Amygdala (tissue), 56 donors: ENCODE measurements around the gene TNS3.
"Not testable (repeated sequence)": the region's sequence is repeated elsewhere in the genome, so short reads cannot be mapped to it uniquely, and the experiment has no call there.

Source experiments
- DNase-seq, 56 donors: peaks; one replicate each; lab custom pipeline; 2025; lab: John Stamatoyannopoulos, UW

Gene TNS3

GRCh38 chr7:47262160-47262559 lies 319.8 kb downstream of the TNS3 start:
- DNase-seq, result not testable (repeated sequence)

GRCh38 chr7:47260270-47260669 lies 321.6 kb downstream of the TNS3 start:
- no peak for DNase-seq

- no peak for DNase-seq
Observed at GRCh38 chr7:47259682-47260081, 322.2 kb downstream of the TNS3 start.

GRCh38 chr7:47258798-47259197 lies 323.1 kb downstream of the TNS3 start:
- DNase-seq, result no peak

- DNase-seq, result no peak
Observed at GRCh38 chr7:47256016-47256415, 325.9 kb downstream of the TNS3 start.

- DNase-seq, result no peak
Observed at GRCh38 chr7:47255441-47255840, 326.5 kb downstream of the TNS3 start.

GRCh38 chr7:47255007-47255406 lies 326.9 kb downstream of the TNS3 start:
- DNase-seq, result no peak

GRCh38 chr7:47254081-47254977 lies 327.6 kb downstream of the TNS3 start:
- DNase-seq, result peak in 43 of 56 donors; percentile 13 to 75 (median 44)

- peak in 12 of 56 donors; percentile 13 to 55 (median 23) for DNase-seq
Observed at GRCh38 chr7:47253650-47254080, 328.2 kb downstream of the TNS3 start.

- no peak for DNase-seq
Observed at GRCh38 chr7:47252675-47253074, 329.2 kb downstream of the TNS3 start.

- DNase-seq, result no peak
Observed at GRCh38 chr7:47249361-47249760, 332.6 kb downstream of the TNS3 start.

- no peak for DNase-seq
Observed at GRCh38 chr7:47248797-47249196, 333.1 kb downstream of the TNS3 start.

- DNase-seq, result no peak
Observed at GRCh38 chr7:47247132-47247531, 334.8 kb downstream of the TNS3 start.

- DNase-seq, result no peak
Observed at GRCh38 chr7:47244692-47245091, 337.2 kb downstream of the TNS3 start.

- DNase-seq, result no peak
Observed at GRCh38 chr7:47241112-47242065, 340.5 kb downstream of the TNS3 start.

- no peak for DNase-seq
Observed at GRCh38 chr7:47239931-47240421, 341.9 kb downstream of the TNS3 start.

GRCh38 chr7:47239034-47239433 lies 342.9 kb downstream of the TNS3 start:
- no peak for DNase-seq

GRCh38 chr7:47236480-47237129 lies 345.3 kb downstream of the TNS3 start:
- no peak for DNase-seq

GRCh38 chr7:47233996-47234395 lies 347.9 kb downstream of the TNS3 start:
- no peak for DNase-seq

GRCh38 chr7:47232751-47233412 lies 349.0 kb downstream of the TNS3 start:
- no peak for DNase-seq
